ENCODE data around the gene GEMIN5.

GRCh38 chr5:154885439-154885838 is 52.6 kb downstream of the GEMIN5 start:
- TF ChIP-seq POLR2A (IDR thresholded peaks at IDR 0.05) (no peak), POLR2AphosphoS5 (IDR thresholded peaks at IDR 0.05) (no peak), CTCF (IDR thresholded peaks at IDR 0.05) (no peak)

Data from prostate gland (tissue), 2 donors.